COLO668 (cell line): Measurements from ENCODE around the gene MFRP.
A peak's percentile ranks its signal among the peaks of the same experiment; 100 is the strongest.
"Not testable (repeated sequence)": the region's sequence is repeated elsewhere in the genome, so short reads cannot be mapped to it uniquely, and the experiment has no call there.

Source experiments
- DNase-seq: peaks from one replicate; lab custom pipeline; 2025; ENCODE audit not compliant: unreplicated experiment; lab: John Stamatoyannopoulos, UW

The MFRP gene

DNA sequence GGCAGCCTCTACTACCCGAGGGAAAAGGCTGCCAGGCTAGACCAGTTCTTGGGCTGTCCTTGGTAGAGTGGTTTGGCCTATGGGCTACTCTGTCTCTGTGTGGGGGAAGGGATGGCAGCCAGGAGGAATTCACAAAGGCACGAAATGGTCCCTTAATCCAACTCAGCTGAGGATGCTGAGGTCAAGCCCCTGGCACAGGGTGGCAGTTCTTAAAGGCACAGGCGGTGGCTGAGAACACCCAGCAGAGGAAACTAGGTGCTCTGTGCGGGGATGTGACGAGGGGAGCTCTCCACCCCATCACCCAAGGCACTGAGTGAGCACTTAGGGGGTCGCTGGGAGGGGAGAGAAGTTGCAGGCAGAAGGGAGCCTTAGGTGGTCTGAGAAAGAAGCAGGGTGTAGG, at the start of gene MFRP:
MFRP (minus strand) TSS at position 101 of the 400 bp plus-strand sequence. CDS start 192 bp downstream, outside the sequence.
- DNase-seq = no peak

- DNase-seq = no peak
These were observed 44.8 kb upstream of the MFRP start for GRCh38 chr11:119391275-119391674.

GRCh38 chr11:119389611-119390254, 43.2 kb upstream of the MFRP start:
- DNase-seq = peak; percentile 76

DNA sequence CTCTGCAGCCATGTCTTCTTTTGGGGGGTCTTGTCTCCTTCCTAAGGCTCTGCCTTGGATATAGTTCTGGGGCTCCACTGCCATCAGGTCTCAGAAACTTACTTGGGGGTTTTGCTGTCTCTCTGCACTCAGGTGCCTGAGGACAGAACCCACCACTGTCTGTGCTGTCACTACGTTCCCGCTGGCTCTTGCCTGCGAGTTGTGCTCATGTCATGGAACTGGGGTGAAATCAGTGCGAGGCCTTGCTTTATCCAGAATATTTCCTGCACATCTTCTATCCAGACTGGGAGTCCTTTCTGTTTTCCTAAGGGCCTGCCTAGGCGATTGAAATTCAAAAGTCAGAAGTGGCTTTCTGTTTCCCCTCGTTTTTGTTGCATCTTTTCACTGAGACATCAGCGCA, 41.6 kb upstream of the MFRP start:
- DNase-seq = no peak

DNA sequence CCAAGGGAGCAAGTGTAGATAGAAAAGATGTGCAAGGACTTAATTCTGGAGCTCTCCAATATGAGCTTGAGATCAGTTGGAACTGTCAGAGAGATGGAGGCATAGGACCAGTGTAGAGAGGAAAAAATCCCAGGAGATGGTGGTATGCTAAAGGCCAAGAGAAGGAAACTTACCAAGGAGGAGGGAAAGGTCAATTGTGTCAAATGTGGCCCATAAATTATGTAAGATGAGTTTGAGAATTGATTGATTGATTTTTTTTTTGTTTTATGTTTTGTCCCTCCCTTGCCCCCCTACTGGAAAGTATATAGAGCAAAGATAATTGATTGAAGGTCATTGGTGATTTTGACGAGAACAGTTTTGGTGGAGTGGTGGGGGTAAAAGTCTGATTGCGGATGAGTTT, 37.8 kb upstream of the MFRP start:
- DNase-seq = no peak

DNA sequence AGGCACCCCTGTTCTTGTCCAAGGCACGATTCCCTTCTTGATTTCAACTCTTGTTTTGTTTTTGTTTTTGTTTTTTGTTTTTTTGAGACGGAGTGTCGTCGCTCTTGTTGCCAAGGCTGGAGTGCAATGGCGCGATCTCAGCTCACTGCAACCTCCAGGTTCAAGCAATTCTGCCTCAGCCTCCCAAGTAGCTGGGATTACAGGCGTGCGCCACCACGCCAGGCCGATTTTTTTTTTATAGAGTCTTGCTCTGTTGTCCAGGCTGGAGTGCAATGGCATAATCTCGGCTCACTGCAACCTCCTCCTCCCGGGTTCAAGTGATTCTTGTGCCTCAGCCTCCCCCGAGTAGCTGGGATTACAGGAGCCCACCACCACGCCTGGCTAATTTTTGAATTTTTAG, 36.0 kb upstream of the MFRP start:
- DNase-seq = not testable (repeated sequence)

GRCh38 chr11:119382101-119382500, 35.6 kb upstream of the MFRP start:
- DNase-seq = no peak

DNA sequence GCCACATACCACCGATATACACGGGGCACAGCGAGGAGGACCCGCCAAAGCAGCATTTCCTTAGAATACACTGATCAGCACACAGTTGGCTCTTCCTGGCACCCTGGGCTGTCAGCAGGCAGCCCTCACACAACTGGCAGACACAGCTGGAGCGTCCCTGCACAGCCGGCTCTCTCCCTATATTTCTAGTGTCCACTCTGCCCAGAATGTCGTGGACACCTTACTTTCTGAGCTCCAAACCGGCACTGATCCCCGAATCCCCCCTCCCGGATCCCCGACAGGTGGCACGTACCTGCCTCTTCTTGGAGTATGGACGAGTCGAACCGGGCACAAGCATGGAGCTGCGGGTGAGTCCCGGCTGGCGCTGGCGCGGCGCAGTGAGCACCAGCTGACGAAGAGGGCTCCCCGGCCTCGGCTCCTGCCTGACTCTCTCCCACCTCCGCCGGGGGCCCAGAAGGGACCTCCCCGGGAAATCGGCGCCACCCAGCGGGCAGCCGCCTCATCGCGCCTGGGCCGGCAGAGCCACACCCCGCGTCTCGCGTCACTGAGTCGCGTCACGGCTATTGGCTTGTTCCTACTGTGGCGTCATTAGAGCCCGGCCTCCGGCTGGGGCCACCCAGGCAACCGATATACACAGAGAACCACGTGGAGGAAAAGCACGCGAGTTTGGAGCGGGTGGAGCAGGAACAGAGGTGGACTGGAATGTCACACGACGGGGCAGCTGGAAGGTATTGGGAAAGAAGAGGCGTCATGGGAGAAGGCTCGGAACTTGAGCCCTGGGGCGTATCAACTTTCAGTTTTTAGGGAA, 34.9 kb upstream of the MFRP start, which contains the start of gene USP2:
USP2 (minus strand) TSS at position 510 of the 808 bp plus-strand sequence. CDS start 8,210 bp downstream, outside the sequence.
- peak; percentile 97 for DNase-seq

- no peak for DNase-seq
These were observed 34.3 kb upstream of the MFRP start for GRCh38 chr11:119380827-119381180.

- no peak for DNase-seq
These were observed 33.8 kb upstream of the MFRP start for GRCh38 chr11:119380160-119380826.

- no peak for DNase-seq
These were observed 32.5 kb upstream of the MFRP start for GRCh38 chr11:119378851-119379465.

GRCh38 chr11:119377961-119378667, 31.6 kb upstream of the MFRP start:
- peak; percentile 16 for DNase-seq

DNA sequence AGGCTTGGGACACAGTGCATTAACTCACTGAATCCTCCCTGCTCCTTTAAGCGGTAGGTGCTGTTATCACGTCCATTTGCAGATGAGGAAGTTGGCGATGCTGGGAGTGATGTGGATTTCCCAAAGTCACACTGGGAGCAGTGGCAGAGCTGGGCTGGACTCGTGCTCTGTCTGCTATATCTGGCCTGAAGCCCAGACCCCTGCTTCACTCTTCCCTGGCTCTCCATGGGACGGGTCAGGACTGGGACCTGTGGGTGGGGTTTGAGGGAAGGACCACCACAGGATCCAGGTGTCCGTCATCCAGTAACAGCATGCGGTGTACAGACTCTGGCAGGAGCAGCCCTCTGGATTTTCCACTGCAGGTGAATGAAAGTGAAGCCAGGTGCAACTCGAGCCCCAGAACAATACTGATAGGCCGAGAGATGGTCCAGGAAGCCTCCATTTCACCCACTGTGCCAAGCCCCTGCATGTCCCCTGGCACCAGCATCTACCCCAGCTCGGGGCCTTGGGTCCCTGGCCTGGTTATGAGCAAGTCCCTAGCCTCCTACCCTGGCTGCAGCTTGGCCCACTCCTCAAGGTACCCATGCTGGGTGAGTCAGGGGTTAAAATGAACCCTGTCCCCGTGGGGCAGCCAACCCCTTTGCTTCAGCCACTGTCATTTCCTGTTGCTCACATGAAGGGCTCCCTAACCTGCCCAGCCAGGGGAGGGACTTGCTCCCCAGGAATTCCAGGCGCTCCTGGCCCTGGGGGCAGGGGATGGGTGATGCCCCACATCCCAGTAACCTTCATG, 30.8 kb upstream of the MFRP start:
- DNase-seq = no peak

GRCh38 chr11:119376197-119376847, 29.8 kb upstream of the MFRP start:
- DNase-seq = peak; percentile 83

DNA sequence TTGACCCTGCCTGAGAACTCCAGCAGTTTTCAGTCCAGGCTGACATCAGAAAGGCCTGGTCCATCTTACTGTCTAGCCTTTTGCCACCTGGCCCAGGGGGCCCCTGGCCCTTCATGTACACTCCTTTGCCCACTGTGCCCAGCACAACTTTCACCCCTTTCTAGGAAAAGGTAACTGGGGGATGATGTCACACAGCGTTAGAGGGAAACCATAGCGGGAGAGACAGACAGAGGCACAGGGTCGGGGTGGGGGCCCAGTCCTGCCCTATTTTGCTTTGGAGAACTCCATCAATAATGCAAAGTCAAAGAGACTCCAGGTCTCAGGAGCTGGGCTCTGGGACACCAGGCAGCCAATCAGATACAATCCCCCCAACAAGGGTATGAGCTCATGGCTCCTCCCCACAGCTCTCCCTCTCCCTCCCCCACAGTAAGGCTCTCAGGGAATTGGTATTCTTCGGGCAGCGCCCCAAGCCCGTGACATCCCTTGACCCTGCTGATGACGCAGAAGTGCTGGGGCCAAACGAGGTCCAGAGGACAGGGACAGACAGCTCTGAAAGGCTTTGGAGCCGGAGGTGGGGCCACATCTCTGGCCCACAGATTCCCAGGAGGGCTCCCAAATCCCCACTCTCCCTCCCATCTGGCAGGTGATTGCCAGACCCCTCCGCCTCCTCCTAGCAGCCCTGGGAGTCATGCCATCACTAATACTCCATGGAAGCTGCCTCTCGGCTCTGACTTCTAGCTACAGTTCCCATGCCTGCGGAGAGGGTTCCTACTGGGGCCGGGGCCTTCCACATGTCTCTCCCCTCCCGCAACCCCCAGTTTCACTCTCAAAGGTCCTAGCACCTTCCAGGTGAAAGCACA, 29.1 kb upstream of the MFRP start:
- peak; percentile 19 for DNase-seq

- DNase-seq = no peak
These were observed 28.3 kb upstream of the MFRP start for GRCh38 chr11:119374632-119375336.

GRCh38 chr11:119373921-119374631, 27.6 kb upstream of the MFRP start:
- DNase-seq = peak; percentile 71
